ENCODE measurements around the gene PIM3.
"Not testable (repeated sequence)": the region's sequence is repeated elsewhere in the genome, so short reads cannot be mapped to it uniquely, and the experiment has no call there.

PIM3 gene

DNA sequence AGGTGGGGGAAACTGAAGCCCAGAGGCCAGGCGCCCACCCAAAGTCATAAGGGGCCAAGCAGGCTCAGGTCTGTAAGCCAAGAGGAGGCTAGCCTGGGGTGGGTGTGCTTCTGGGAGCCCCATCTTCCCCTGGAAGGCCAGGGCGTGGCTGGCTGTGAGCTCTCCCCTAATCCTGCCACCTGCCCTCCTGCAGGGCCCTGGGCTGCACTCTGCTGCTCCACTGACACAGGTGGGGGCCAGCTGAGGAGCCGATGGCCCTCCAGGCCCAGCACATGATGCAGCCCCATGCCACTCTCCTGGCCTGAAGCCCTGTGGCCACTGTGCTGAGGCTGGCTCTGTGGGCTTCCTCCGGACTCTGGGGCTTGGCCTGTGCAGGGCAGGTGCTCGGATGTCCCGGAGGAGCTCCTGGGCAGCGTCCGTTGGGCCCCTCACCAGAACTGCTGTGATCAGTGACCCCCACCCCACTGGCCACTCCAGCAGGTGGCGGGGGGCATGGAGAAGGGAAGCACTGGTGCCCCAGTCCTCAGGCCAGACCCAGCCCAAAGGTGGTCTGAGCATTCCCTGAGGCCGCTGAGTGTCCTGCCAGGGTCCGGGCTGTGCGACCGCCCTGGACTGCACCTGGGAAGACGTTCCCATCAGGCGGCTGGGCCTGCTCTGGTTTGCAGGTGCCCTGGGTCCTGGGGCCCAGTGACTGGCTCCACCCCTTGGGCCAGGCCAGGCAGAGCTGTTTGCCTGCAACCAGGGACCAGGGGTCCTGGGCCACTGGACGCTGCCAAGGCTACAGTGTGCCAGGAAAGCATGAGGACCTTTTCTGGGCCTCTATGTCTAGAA is 8.5 kb downstream of the PIM3 start:
- DNase-seq: no peak

DNA sequence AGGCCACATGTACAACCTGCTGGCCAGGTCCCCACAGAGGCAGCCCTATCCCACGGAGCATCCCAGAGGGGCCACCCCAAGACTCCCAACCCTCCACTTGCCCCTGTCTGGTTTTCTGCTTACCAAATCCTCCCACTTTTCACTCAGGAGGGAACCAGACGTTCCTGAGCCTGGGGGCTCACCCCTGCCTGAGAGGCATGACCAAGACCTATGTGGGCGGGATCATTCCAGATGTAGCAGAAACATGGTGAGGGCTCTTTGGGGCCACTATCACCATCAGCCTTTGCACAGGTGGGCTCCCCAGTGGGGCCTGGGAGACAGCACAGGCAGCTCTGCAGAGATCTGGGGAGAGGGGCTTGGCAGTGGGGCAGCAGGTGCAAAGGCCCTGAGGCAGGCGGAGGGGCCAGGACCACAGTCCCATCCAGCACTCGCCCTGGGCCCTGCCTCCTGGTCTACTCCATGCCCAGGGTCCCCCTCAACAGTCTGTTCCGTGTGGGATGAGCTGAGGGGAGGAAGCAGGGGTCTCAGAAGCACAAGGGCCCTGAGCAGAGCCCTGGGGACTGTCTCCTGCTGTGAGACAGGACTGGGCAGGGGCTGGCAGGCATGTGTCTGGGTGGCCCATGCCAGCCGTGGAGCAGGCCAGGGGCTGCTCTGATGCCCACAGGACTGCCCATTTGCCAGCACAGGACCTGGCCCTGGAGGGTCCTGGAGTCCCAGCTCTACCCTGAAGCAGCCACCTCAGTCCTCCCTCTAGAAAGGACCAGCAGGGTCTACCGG is 9.4 kb downstream of the PIM3 start:
- no peak for DNase-seq

DNA sequence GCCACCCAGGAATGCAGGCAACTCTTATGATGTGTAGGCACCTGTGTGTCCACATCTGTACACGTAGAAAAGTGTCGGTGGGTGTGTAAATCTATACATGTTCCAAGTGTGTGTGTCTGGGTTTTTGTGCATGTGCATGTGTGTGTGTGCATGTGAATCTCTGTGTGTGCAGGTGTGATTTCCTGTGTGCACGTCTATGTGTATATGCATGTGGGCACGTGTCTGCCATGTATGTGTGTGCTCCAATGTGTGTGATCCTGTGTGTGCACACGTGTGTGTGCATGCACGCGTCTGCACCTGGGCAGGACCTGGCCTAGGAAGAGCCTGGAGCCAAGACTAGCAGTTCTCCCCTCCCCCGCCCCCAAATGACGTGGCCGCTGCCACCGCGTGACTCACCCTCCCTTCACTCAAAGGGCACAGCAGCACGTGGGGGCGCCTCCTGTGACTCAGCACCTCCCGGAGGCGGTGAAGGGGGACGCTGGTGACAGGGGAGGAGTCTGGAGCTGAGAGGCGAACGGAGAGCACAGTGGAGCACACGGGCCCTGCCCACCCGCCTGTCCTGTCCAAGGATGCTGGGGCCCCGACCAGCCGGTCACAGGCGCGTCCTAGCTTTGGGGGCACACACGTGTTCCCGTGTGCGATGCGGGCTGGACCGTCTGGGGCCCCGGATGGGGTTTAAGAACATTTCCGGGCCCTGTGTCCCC is 10.1 kb downstream of the PIM3 start:
- peak; percentile 97 to 99 for DNase-seq

DNA sequence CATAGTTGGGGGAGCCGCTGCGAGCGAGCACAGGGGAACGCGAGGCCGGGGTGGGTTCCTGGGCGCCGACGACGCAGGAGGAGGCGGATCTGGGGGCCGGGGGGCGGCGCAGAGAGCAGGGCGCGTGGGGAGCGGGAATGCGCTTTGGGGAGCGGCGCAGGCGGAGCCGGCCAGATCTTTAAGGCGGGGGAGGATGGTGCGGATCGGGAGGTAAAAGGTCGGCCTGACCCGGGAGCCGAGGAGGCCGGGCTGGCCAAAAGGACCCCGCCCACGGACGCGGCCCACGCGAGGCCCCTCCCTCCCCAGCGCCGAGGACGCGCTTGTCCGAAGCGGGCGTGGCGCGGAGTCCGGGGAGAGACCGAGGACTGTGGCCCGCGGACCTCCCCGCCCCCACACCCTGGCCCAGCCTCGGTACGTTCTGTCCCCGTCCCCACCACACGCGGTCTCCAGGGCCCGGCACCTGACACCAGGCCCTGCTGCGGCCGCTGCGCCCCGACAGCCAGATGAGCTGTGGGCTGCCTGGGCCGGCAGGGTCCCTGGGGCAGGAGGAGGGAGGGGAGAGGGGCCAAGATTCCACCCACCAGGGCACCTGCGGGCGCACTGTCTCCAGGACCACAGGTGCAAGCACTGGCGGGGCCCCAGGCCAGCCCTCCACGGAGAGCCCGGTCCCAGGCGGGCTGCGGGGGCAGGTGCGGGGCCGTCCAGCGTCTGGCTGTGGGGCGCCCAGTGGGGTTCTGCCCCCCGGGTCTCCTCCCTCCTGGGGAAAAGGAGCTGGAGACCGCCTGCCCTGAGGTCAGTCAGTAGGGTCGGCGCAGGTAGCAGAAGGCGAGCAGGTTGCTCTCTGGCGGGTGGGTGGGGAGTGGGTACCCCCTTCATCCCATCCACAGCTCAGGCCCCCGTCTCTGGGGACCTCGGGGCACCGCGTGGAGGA is 10.9 kb downstream of the PIM3 start:
- DNase-seq: peak; percentile 75 to 83

DNA sequence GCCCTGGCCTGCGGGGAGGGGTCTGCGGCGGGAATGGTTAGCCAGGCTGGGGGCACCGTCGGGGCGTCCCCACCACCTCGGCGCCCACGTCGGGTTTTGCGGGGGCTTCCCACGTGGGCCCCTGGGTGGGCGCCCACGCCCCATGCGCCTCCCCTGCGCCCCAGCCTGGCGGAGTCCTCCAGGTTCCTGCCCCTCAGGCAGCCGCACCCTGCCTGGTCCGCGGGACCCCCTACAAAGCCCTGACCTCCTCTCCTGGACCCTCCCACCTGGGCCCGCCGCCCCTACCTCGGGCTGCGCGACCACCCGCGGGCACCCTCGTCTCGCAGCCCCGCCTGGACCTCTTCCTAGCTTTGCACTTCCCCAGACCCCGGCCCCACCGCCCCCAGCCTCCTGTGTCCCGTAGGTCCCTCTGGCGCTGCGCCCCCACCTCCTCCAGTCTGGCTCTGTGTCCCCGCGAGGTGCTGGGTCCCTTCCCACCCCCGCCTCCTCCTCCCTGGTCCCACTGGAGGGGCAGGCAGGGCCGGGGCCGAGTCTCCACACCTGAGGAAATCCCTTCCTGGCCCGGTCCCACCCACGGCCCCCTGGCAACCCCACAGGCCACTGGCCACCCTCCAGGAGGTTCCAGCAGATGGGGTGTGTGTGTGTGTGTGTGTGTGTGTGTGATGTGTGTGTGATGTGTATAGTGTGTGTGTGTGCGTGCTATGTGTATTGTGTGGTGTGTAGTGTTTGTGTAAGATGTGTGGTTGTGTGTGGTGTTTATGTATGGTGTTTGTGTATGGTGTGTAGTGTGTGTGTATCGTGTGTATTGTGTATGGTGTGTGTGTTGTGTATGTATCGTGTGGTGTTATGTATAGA is 11.8 kb downstream of the PIM3 start:
- peak; percentile 41 to 44 for DNase-seq

DNA sequence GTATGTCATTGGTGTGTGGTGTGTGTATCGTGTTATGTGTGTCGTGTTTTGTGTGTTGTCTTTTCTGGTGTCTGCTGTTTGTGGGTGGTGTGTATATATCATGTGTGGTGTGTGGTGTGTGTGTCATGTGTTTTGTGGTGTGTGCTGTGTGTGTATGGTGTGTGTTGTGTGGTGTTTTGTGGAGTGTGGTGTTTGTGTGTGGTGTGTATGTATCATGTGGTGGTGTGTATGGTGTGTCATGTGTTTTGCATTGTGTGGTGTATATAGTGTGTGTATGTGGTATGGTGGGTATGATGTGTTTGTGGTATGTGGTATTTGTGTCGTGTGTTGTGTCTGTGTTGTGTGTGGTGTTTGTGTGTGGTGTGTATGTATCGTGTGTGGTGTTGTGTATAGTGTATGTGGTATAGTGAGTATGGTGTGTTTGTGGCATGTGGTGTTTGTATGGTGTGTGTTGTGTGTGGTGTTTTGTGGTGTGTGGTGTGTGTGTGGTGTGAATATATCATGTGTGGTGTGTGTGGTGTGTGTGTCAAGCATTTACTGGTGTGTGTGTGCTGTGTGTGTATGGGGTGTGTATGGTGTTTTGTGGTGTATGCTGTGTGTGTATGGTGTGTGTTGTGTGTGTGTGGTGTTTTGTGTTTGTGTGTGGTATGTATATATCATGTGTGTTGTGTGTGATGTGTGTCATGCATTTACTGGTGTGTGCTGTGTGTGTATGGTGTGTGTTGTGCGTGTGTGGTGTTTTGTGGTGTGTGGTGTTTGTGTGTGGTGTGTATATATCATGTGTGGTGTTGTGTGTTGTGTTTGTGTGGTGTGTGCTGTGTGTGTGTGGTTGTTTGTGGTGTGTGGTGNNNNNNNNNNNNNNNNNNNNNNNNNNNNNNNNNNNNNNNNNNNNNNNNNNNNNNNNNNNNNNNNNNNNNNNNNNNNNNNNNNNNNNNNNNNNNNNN is 12.7 kb downstream of the PIM3 start:
- DNase-seq: no peak

DNA sequence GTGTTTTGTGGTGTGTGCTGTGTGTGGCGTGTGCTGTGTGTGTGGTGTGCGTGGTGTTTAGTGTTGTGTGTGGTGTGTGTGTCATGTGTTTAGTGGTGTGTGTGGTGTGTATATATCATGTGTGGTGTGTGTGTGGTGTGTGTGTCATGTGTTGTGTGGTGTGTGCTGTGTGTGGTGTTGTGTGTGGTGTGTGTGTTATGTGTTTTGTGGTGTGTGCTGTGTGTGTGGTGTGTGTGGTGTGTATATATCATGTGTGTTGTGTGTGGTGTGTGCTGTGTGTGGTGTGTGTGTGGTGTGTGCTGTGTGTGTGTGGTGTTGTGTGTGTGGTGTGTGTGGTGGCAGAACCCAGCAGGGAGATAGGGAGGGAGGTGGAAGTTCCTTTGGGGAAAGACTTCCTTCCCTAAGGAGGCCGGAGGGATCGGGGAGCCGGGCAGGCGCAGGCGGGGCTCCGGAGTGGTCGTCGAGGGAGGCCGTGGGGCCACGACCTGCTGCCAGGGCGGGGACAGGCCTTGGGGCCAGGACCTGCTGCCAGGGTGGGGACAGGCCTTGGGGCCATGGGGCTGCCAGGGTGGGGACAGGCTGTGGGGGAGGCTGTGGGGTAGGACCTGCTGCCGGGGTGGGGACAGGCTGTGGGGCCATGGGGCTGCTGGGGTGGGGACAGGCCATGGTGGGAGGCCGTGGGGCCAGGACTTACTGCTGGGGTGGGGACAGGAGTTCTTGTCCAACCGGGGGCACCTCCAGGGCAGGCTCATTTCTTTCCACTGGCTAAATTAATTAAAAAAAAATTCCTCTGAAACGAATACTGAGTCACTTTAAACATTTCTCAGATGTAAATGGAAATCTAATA is 15.2 kb downstream of the PIM3 start:
- peak in 1 of 2 donors; percentile 71 for DNase-seq

DNA sequence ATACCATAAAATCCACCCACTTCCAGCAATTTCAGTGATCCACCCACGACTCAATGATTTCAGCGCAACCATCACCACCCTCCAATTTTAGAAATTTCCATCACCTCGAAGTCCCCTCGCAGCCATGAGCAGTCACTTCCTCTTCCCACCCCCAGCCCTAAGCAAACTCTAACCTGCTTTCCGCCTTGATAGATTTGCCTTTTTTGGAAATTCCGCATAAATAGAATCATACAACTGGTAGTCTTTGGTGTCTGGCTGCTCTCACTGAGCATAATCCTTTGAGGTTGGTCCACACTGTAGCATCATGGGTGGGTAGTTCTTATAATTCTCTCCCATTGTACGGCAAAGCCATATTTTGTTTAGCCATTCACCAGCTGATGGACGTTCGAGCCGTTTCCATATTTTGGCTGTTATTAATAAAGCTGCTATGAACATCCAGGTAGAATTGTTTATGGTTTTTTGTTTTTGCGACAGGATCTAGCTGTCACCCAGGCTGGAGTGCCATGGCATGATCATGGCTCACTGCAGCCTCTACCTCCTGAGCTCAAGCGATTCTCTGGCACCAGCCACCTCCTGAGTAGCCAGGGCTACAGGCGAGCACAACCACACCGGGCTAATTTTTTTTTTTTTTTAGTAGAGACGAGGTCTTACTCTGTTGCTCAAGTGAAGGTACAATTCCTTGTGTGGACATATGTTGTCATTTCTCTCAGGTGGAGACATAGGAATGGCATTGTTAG is 16.0 kb downstream of the PIM3 start:
- peak; percentile 71 to 77 for DNase-seq

DNA sequence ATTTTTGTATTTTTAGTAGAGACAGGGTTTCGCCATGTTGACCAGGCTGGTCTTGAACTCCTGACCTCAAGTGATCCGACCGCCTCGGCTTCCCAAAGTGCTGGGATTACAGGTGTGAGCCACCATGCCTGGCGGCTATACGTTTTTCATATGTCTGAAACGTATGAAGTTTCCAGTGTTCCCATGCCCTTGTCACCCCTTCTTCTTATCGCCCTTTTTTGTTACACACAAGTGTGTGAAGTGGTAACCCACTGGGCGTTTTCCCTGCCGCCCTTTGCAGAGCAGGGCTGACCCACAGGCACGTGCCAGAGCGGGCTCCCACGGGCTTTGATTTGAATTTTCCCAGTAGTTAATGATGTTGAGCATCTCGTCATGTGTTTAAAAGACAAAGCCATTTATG is 17.0 kb downstream of the PIM3 start:
- no peak for DNase-seq

DNA sequence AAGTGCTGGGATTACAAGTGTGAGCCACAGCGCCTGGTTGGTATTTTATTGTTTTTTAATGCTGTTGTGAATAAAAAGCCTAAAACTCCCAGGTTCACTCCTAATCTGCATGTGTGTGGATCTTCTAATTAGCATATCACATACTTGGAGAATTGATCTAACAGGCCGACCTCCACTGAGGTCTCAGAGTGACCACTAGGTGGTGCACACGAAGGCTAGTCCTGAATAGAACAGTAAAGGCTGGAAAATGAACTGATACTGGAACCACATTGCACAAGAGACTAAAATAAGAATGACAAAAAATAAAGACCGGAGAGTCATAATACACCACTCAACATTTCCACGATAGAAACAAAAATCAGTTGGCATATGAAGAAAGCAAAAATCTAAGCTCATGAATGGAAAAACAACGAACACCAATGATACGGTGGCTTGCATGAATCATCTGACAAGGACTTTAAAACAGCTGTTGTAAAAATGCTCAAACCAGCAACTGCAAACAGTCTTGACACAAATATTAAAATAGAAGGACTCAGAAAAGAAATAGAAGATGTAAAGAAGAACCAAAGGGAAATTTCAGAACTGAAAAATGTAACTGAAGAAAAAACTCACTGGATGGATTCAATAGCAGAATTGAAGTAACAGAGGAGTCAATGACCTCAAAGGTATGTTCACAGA is 19.2 kb downstream of the PIM3 start:
- DNase-seq: no peak

DNA sequence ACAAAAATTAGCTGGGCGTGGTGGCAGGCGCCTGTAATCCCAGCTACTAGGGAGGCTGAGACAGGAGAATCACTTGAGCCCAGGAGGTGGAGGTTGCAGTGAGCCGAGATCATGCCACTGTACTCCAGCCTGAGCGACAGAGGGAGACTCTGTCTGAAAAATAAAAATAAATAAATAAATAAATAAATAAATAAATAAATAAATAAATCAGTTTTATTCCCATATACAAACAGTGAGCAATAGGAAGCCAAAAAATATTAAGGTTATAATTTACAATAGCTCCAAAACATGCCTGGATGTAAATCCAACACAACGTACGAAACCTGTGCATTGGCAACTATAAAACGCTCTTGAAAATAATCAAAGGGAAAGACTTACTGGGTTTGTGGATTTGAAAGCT is 21.2 kb downstream of the PIM3 start:
- DNase-seq: not testable (repeated sequence)

DNA sequence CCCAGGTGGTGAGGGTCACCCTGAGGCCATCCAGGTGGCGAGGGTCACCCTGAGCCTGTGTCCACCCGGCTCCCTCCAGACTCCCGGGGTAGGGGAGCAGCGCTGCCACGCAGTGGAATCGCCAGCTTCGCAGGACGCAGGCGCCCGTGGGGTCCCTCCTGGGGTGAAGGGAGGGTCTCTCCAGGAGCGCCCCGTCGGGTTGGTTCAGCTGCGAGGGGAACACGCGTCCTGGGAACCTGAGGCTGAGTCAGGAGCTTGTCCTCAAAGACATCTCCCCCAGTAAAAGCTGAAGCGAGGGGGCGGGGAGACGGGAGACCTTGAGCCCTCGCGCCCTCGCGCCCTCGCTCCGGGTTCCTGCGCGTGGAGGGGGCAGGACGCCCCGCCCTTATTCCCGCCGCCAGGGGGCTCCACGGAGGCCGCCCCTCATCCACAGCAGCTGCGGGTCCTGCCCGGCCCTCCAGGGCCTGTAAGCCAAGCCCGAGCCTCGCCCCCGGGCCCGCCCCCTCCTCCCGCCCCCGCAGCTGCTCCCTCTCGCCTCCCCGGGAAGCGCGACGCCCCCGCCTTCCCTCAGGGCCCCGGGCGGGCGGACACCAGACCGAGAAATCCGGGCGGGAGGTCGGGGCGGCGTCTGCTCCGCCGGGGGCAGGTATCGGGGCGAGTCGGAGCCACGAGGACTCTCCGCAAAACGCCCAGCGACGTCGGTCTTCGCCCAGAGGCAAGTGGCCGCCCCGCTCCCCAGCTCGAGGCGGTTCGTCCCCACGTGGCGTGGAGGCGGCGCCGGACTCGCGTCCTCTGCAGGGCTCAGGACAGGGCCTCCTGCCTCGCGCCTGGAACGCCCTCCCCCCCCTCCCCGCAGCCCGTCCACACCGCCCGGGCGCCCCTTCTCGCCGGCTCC is 22.8 kb downstream of the PIM3 start:
- DNase-seq: peak; percentile 49 to 54

DNA sequence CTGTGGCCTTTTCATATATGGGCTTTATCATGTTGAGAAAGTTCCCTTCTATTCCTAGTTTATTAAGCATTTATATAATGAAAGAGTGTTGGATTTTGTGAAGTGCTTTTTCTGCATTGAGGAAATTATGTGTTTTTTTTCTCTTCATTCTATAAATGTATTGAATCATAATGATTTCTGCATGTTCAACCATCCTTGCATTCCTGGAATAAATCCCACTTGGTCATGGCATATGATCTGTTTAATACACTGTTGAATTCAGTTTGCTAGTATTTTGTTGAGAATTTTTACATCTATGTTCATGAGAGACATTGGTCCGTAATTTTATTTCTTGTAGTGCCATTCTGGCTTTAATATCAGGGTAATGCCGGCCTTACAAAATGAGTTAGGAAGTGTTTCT is 25.8 kb downstream of the PIM3 start:
- no peak for DNase-seq

DNA sequence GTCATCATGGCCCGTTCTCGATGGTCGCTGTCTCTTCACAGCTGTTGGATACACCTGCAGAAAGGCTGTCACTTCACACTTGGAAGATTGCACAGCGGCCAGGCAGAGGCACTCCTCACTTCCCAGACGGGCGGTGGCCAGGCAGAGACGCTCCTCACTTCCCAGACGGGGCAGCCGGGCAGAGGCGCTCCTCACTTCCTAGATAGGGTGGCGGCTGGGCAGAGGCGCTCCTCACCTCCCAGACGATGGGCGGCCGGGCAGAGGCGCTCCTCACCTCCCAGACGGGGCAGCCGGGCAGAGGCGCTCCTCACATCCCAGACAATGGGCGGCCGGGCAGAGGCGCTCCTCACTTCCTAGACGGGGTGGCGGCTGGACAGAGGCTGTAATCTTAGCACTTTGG is 29.3 kb downstream of the PIM3 start:
- not testable (repeated sequence) for DNase-seq

DNA sequence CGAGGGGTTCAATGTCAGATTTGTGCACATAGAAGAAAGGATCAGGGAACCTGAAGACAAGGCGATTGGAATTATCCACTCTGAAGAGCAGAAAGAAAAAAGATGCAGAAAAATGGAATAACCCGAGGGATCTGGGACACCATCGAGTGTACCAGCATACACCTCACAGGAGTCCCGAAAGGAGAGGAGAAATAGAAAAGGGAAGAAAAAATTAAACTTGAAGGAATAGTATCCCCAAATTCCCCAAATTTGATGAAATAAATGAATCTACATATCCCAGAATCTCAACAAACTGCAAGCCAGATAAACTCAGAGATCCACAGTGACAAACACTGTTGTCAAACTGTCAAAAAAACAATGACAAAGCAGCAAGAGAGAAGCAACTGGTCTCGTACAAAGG is 30.6 kb downstream of the PIM3 start:
- no peak for DNase-seq

DNA sequence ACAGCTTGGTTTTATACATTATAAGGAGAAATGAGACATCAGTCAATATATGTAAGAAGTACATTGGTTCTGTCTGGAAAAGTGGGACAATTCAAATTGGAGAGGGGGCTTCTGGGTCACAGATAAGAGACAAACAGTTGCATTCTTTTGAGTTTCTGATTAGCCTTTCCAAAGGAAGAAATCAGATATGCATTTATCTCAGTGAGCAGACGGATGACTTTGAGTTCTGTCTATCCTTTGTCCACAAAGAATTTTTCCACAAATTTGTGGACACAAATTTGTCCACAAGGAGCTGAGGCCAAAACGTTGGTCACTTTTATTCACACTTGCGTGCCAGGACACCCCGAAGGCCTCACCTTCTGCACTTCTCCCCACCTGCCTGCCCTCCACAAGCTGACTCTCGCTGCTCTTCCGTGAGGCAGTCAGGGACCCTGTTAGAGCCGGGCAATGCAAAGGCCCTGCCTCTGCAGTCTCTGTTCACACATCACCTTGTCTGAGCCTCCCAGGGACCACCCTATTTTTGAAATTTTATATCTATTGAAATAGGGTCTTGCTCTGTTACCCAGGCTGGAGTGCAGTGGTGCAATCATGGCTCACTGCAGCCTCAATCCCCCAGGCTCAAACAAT is 31.4 kb downstream of the PIM3 start:
- DNase-seq: no peak

Measured in activated CD4-positive, alpha-beta T cell treated with anti-CD3 and anti-CD28 coated beads for 4 hours (primary cell).